Mesendoderm (in vitro differentiated cells): Measurements from ENCODE around the gene ABCB8.

Source experiments
- DNase-seq: peaks from one replicate; pipeline ENCODE4 v3.0.0; 2013
- H2AK5ac ChIP-seq: 2 replicates; pipeline ENCODE4 v1.6.1; 2013; ENCODE audit warnings: low read length, inconsistent platforms
- H2BK120ac ChIP-seq: 2 replicates; pipeline ENCODE4 v1.6.1; 2013; ENCODE audit warnings: low read depth, mild to moderate bottlenecking, low read length, moderate library complexity, mixed read lengths
- H2BK15ac ChIP-seq: replicated peaks from 2 replicates; pipeline ENCODE4 v1.6.1; 2013; ENCODE audit warnings: low read depth, mild to moderate bottlenecking, moderate library complexity
- H2BK5ac ChIP-seq: 2 replicates; pipeline ENCODE4 v1.6.1; 2013; ENCODE audit warnings: low read length, inconsistent platforms
- H3K18ac ChIP-seq: 2 replicates; pipeline ENCODE4 v1.6.1; 2013; ENCODE audit warnings: mild to moderate bottlenecking, low read length, mixed read lengths
- H3K23ac ChIP-seq: one replicate; pipeline ENCODE4 v1.6.1; 2013; ENCODE audit warnings: low read length
- H3K27ac ChIP-seq: 2 replicates; pipeline ENCODE4 v1.5.1; 2013; ENCODE audit warnings: low read depth, mild to moderate bottlenecking, inconsistent platforms, low read length, moderate library complexity
- H3K27me3 ChIP-seq: 2 replicates; pipeline ENCODE4 v1.6.1; 2013; ENCODE audit warnings: low read length, control low read depth, mild to moderate bottlenecking, inconsistent platforms; ENCODE audit not compliant: insufficient read depth, poor library complexity
- H3K36me3 ChIP-seq: 2 replicates; pipeline ENCODE4 v1.6.1; 2013; ENCODE audit warnings: low read length, inconsistent platforms; ENCODE audit not compliant: control insufficient read depth, insufficient read depth
- H3K4ac ChIP-seq: one replicate; pipeline ENCODE4 v1.6.1; 2013; ENCODE audit warnings: low read depth, mild to moderate bottlenecking, low read length, moderate library complexity
- H3K4me1 ChIP-seq: 2 replicates; pipeline ENCODE4 v1.6.1; 2013; ENCODE audit warnings: low read depth, low read length, inconsistent platforms; ENCODE audit not compliant: control insufficient read depth
- H3K4me2 ChIP-seq: 2 replicates; pipeline ENCODE4 v1.6.1; 2013; ENCODE audit warnings: low read length
- H3K4me3 ChIP-seq: 2 replicates; pipeline ENCODE4 v1.5.1; 2013; ENCODE audit warnings: mild to moderate bottlenecking, low read length
- H3K56ac ChIP-seq: one replicate; pipeline ENCODE4 v1.6.1; 2013; ENCODE audit warnings: low read length
- H3K79me1 ChIP-seq: 2 replicates; pipeline ENCODE4 v1.6.1; 2013; ENCODE audit warnings: low read length, inconsistent platforms
- H3K79me2 ChIP-seq: 2 replicates; pipeline ENCODE4 v1.6.1; 2013; ENCODE audit warnings: mild to moderate bottlenecking, low read length; ENCODE audit not compliant: control insufficient read depth, insufficient read depth
- H3K9ac ChIP-seq: 2 replicates; pipeline ENCODE4 v1.6.1; 2013; ENCODE audit warnings: low read length, inconsistent platforms
- H4K5ac ChIP-seq: one replicate; pipeline ENCODE4 v1.6.1; 2013; ENCODE audit warnings: low read length
- H4K8ac ChIP-seq: one replicate; pipeline ENCODE4 v1.6.1; 2013; ENCODE audit warnings: low read depth, mild to moderate bottlenecking, control low read depth, low read length, moderate library complexity
- WGBS: extraction: QIAGEN DNeasy Blood & Tissue Kit; methylation state at CpG from one replicate; pipeline ENCODE4 v1.1.7; 2013; ENCODE audit warnings: low lambda C conversion rate, missing lambda C conversion rate; ENCODE audit not compliant: insufficient coverage; ENCODE audit errors: extremely low coverage; 5-methylcytosine and 5-hydroxymethylcytosine counted together

Gene ABCB8

GRCh38 chr7:151062111-151062398 is 33.8 kb downstream of the ABCB8 start:
- Histone ChIP-seq H2BK15ac (no peak overlapping the region), H3K36me3 (peaks cover 2% of the 10 kb centered on the region), H2BK5ac (peak overlapping the region; percentile 25), H3K23ac (no peak overlapping the region), H3K4me3 (peak overlapping the region; percentile 3), H4K8ac (no peak overlapping the region), H3K9ac (peak overlapping the region; percentile 72), H2BK120ac (no peak overlapping the region), H3K4me2 (peak overlapping the region; percentile 86), H3K79me1 (peaks cover 6% of the 10 kb centered on the region), H3K27ac (no peak overlapping the region), H3K4ac (no peak overlapping the region), H3K79me2 (no peaks in the 10 kb centered on the region), H4K5ac (no peak overlapping the region), H2AK5ac (peak overlapping the region; percentile 50), H3K18ac (peak overlapping the region; percentile 8), H3K56ac (peak overlapping the region; percentile 91), H3K27me3 (no peaks in the 10 kb centered on the region), H3K4me1 (peaks cover 19% of the 10 kb centered on the region)
- WGBS: no CpG with 5 or more reads among the region's 11 CpGs
- DNase-seq: no peak

GRCh38 chr7:151062399-151063211 is 34.4 kb downstream of the ABCB8 start:
- Histone ChIP-seq H3K23ac (peak overlapping the region; percentile 99), H3K18ac (peak overlapping the region; percentile 46), H4K8ac (no peak overlapping the region), H2BK5ac (no peak overlapping the region), H3K9ac (peak overlapping the region; percentile 76), H3K4me2 (peak overlapping the region; percentile 90), H3K27me3 (no peaks in the 10 kb centered on the region), H3K79me2 (no peaks in the 10 kb centered on the region), H3K27ac (peak overlapping the region; percentile 14), H2BK15ac (no peak overlapping the region), H3K56ac (peak overlapping the region; percentile 89), H2BK120ac (no peak overlapping the region), H3K79me1 (peaks cover 6% of the 10 kb centered on the region), H3K4me1 (peaks cover 18% of the 10 kb centered on the region), H3K36me3 (peaks cover 2% of the 10 kb centered on the region), H3K4ac (no peak overlapping the region), H4K5ac (no peak overlapping the region), H3K4me3 (peak overlapping the region; percentile 20), H2AK5ac (no peak overlapping the region)
- peak; percentile 99 for DNase-seq
- WGBS: no CpG with 5 or more reads among the region's 43 CpGs

GRCh38 chr7:151063212-151063561 is 34.9 kb downstream of the ABCB8 start:
- no CpG with 5 or more reads among the region's 11 CpGs for WGBS
- H3K79me2 ChIP-seq: no peaks in the 10 kb centered on the region
- H3K9ac ChIP-seq: peak overlapping the region; percentile 20
- no peak overlapping the region for H4K8ac ChIP-seq
- H3K4me2 ChIP-seq: peak overlapping the region; percentile 23
- no peak overlapping the region for H2BK5ac ChIP-seq
- H3K18ac ChIP-seq: no peak overlapping the region
- no peak overlapping the region for H2AK5ac ChIP-seq
- peaks cover 18% of the 10 kb centered on the region for H3K4me1 ChIP-seq
- H3K56ac ChIP-seq: peak overlapping the region; percentile 65
- H3K27ac ChIP-seq: no peak overlapping the region
- peak overlapping the region; percentile 3 for H3K23ac ChIP-seq
- H3K27me3 ChIP-seq: no peaks in the 10 kb centered on the region
- no peak overlapping the region for H2BK15ac ChIP-seq
- H3K36me3 ChIP-seq: peaks cover 2% of the 10 kb centered on the region
- H3K79me1 ChIP-seq: peaks cover 6% of the 10 kb centered on the region
- no peak overlapping the region for H2BK120ac ChIP-seq
- no peak overlapping the region for H3K4ac ChIP-seq
- peak; percentile 64 for DNase-seq
- H3K4me3 ChIP-seq: no peak overlapping the region
- H4K5ac ChIP-seq: no peak overlapping the region

- DNase-seq: no peak
- Histone ChIP-seq H3K4me3 (no peak overlapping the region), H4K8ac (no peak overlapping the region), H2AK5ac (no peak overlapping the region), H3K4me1 (peaks cover 11% of the 10 kb centered on the region), H2BK120ac (no peak overlapping the region), H3K4ac (no peak overlapping the region), H3K27ac (no peak overlapping the region), H3K36me3 (peaks cover 2% of the 10 kb centered on the region), H4K5ac (no peak overlapping the region), H3K23ac (no peak overlapping the region), H3K27me3 (no peaks in the 10 kb centered on the region), H3K18ac (no peak overlapping the region), H3K4me2 (no peak overlapping the region), H2BK5ac (no peak overlapping the region), H3K9ac (no peak overlapping the region), H3K79me1 (peaks cover 6% of the 10 kb centered on the region), H3K79me2 (no peaks in the 10 kb centered on the region), H2BK15ac (no peak overlapping the region), H3K56ac (no peak overlapping the region)
- WGBS: no CpG with 5 or more reads among the region's 18 CpGs
These were observed 36.2 kb downstream of the ABCB8 start for GRCh38 chr7:151064454-151064853.

GRCh38 chr7:151064993-151065392 is 36.7 kb downstream of the ABCB8 start:
- DNase-seq: no peak
- Histone ChIP-seq H2AK5ac (no peak overlapping the region), H3K4me3 (no peak overlapping the region), H2BK5ac (no peak overlapping the region), H3K4me2 (no peak overlapping the region), H3K4ac (no peak overlapping the region), H3K36me3 (peaks cover 2% of the 10 kb centered on the region), H3K79me2 (no peaks in the 10 kb centered on the region), H3K79me1 (peaks cover 6% of the 10 kb centered on the region), H4K8ac (no peak overlapping the region), H3K27ac (no peak overlapping the region), H3K27me3 (no peaks in the 10 kb centered on the region), H3K9ac (no peak overlapping the region), H2BK15ac (no peak overlapping the region), H3K4me1 (peaks cover 11% of the 10 kb centered on the region), H2BK120ac (no peak overlapping the region), H3K56ac (no peak overlapping the region), H4K5ac (no peak overlapping the region), H3K23ac (no peak overlapping the region), H3K18ac (no peak overlapping the region)
- WGBS: no CpG with 5 or more reads among the region's 6 CpGs

GRCh38 chr7:151065516-151065915 is 37.3 kb downstream of the ABCB8 start:
- no peak overlapping the region for H3K27ac ChIP-seq
- H3K56ac ChIP-seq: no peak overlapping the region
- no peak overlapping the region for H3K18ac ChIP-seq
- H3K4ac ChIP-seq: no peak overlapping the region
- no peak overlapping the region for H4K8ac ChIP-seq
- no peak overlapping the region for H4K5ac ChIP-seq
- peaks cover 2% of the 10 kb centered on the region for H3K79me1 ChIP-seq
- H2BK15ac ChIP-seq: no peak overlapping the region
- WGBS: no CpG with 5 or more reads among the region's 14 CpGs
- no peak overlapping the region for H2AK5ac ChIP-seq
- H3K79me2 ChIP-seq: no peaks in the 10 kb centered on the region
- H3K4me2 ChIP-seq: no peak overlapping the region
- no peaks in the 10 kb centered on the region for H3K27me3 ChIP-seq
- peaks cover 3% of the 10 kb centered on the region for H3K36me3 ChIP-seq
- peaks cover 11% of the 10 kb centered on the region for H3K4me1 ChIP-seq
- no peak overlapping the region for H3K9ac ChIP-seq
- H2BK120ac ChIP-seq: no peak overlapping the region
- no peak overlapping the region for H2BK5ac ChIP-seq
- H3K23ac ChIP-seq: no peak overlapping the region
- no peak overlapping the region for H3K4me3 ChIP-seq
- no peak for DNase-seq
